ENCODE data around the gene SLC35E1.
"Not testable (repeated sequence)": the region's sequence is repeated elsewhere in the genome, so short reads cannot be mapped to it uniquely, and the experiment has no call there.

Gene SLC35E1

GRCh38 chr19:16543734-16544133 lies 28.5 kb downstream of the SLC35E1 start:
- FAIRE-seq, result not testable (repeated sequence)

DNA sequence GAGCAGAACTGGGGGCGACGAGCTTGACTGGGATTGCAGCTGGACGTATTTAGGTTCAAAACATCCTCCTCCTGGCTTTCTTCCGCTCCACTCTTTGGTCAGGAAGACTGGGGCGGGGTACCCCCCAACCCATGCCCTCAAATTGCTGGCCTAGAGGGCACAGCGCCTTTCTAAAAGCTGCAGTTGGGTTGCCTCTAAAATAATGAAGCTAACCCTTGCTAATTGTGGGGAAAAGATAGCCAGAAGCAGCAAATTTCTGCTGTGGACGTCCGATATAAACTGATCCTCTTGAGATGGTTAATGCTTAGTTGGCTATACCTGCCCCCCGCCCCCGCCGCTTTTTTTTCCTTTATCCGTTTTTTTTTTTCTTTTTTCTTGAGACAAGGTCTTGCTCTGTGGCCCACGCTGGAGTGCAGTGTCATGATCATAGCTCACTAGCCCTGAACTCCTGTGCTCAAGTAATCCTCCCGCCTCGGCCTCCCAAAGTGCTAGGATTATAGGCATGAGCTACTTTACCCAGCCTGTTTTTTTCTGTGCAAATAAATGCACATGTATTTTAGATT lies 29.2 kb downstream of the SLC35E1 start:
- no peak for FAIRE-seq

GRCh38 chr19:16542045-16542909 lies 29.9 kb downstream of the SLC35E1 start, which contains the start of gene CHERP:
CHERP (minus strand) TSS chr19:16542437; CDS start chr19:16542378, 59 bp downstream.
- FAIRE-seq, result no peak

DNA sequence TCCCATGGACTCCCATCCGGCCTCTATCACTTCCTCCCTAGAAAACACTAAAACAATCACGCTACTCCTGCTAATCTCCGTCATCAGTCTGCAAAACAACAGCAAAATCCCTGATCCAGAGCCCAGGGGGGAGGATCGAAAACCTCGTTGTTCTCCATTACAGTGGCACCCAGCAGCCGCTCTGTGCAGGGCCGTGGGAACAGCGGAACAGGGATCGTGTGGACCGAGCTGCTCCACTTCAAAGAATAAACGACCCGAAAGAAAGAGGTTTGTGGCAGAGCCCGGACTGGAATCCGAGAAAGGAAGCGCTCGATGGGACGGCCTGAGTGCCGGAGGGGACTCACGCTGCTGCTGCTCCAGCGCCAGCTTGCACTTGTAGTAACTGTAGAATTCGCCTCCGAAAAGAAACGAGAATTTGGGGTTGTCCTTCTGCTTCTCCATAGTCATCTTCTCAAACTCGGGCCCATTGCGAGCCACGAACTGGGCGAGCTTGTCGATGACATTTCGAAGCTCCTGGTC lies 30.6 kb downstream of the SLC35E1 start:
- no peak for FAIRE-seq

DNA sequence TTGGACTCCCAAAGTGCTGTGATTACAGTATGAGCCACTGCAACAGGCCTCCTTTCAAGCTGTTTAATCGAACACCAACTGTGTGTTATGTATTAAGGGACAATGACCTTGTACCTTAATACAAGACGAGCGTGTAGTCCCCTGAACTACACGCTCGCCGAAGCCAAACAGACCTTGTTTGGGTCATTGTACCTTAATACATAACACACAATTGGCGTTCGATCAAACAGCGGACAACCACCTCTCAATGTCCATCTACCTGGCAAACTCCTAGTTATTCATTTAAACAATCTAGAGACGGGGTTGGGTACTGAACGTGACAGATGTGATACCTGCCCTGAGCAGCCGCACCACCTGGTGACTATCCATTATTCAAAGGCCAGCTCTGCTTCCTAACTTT lies 31.3 kb downstream of the SLC35E1 start:
- FAIRE-seq, result no peak

- FAIRE-seq, result no peak
Observed at GRCh38 chr19:16537111-16537510, 35.1 kb downstream of the SLC35E1 start.

GRCh38 chr19:16536130-16536529 lies 36.1 kb downstream of the SLC35E1 start:
- FAIRE-seq, result no peak

DNA sequence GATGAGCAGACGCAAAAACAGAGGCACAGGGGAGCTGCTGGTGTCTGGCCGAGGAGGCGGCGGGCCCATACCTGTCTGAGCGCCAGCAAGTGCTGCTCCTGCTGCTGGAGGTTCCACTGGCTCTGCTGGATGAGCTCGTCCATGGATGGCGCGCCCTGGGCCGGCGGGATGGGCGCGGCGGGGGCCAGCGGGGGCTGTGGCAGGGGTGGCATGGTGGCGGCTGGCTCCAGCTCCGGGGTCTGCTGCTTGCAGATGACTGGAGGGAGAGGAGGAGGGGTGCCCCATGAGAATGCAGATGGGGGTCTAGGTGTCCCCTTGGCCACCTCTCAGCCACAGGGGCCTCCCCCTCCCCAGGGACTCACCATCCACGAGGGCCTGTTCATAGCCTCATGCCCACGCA lies 36.8 kb downstream of the SLC35E1 start:
- FAIRE-seq, result no peak

GRCh38 chr19:16532440-16533234 lies 39.6 kb downstream of the SLC35E1 start:
- FAIRE-seq, result no peak

DNA sequence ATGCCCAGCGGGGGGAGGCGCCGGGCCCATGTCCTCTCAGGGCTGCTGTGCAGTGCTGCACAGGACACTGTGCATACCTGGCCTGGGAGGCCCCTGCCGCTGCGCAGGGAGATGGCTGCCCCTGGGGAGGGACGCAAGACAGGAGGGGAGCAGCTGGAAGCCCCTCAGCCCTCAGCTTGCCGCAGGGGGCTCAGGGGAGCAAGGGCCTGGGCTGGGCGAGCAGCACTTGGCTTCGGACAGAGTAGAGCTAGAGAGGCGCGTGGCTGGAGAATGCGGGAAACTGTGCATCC lies 40.9 kb downstream of the SLC35E1 start:
- FAIRE-seq, result no peak

- FAIRE-seq, result no peak
Observed at GRCh38 chr19:16530540-16531379, 41.5 kb downstream of the SLC35E1 start.

DNA sequence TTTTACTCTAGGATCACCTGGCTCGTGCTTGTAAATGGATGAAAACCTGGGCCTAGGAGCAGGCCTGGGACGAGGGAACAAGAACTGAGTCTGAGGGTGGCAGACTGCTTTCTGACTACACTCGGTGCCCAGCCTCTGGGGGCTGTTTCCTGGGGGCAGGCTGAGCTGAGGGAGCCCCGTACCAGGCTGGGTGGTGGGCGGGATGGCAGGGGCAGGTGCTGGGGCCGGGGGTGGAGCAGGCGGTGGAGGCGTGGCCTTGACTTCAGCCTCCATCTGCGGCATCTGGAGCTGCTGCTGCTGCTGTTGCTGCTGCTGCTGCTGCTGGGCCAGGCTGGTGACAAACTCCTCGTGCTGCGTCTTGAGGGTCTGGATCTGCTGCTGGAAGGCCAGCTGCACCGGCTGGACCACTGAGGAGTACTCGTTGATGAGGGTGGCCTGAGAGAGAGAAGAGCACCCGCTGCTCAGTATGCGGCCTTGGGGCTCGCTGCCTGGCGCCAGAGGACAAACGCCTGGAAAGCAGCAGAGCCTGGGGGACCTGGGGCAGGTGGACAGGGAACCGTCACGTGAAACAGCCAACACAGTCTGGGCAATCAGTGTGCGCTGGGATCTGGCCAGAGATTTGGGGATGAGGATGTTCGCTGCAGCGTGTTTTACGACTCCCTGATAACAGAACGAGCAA lies 42.6 kb downstream of the SLC35E1 start:
- no peak for FAIRE-seq

- FAIRE-seq, result no peak
Observed at GRCh38 chr19:16527971-16528521, 44.2 kb downstream of the SLC35E1 start.

- FAIRE-seq, result no peak
Observed at GRCh38 chr19:16527334-16527935, 44.8 kb downstream of the SLC35E1 start.

DNA sequence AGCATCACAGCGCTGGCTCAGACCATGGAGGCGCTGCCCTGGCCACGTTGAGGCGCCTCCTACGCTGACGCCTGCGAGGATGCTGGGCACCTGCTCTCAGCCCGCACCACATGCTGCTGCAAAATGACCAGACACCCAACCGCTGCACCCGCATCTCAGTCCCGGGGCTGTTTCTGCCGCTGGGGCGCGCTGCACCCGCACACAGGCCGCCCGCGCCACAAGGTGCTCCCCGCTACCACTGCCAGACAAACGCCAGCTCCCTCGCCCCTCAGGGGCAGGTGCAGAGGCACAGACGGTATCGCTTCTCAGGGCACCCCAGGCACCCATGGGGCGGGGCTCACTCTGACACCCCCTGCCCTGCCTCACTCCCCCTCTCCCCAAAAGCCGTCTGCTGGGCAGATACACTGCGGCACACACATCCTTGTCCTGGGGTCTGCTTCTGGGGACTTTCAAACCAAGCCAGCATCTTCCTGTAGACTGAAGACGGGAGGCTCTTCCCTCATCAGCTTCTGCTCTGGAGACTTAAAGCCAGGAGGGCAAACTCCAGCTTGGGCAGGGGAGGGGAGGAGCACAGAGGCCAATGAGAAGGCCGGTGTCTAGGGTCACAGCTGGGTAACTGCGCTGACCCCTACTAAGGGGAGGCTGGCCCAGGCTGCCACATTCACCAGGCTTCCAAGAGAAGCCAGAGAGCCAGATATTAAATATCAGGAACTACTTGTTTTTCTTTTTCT lies 46.3 kb downstream of the SLC35E1 start:
- no peak for FAIRE-seq

GRCh38 chr19:16524991-16525734 lies 47.1 kb downstream of the SLC35E1 start:
- FAIRE-seq, result no peak

GRCh38 chr19:16522559-16523377 lies 49.4 kb downstream of the SLC35E1 start:
- FAIRE-seq, result no peak

DNA sequence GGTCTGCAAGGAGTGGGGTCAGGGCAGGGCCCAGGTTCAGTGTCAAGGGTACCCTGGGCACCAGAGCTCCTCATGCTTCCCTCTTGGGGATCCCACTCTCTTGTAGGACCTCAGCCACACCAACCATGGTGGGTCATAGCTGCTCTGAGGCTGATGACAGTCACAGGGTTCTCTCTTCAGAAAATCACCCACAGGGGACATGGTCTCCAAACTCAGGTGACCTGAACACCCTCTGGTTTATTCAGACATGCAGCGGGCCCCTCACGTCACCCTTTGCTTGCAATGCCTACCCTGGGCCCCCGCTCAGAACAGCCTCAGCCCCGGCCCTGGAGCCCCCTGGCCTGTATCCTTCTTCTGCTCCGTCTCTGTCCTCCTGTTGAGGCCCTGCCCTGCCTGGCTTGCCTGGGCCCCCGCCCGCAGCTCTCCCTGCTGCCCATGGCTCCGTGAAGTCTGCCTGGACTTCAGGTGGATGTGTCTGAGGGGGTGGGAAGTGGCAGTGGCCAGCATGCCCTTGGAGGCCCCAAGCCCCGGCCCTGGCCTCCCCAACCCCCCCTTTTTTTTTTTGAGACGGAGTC lies 50.4 kb downstream of the SLC35E1 start:
- no peak for FAIRE-seq
